ENCODE results near the gene C11orf54.

The C11orf54 gene

GRCh38 chr11:93734427-93735222 lies 6.8 kb upstream of the C11orf54 start:
- Histone ChIP-seq H3K4me1 (ENCODE audit: control insufficient read depth, insufficient read depth, low read length, unreplicated experiment) (peaks cover 57% of the 10 kb centered on the region), H3K36me3 (ENCODE audit: insufficient read depth, low read length) (peaks cover 98% of the 10 kb centered on the region), H2AFZ (ENCODE audit: low read length, unreplicated experiment) (no peak overlapping the region), H3K27ac (ENCODE audit: low read depth, low read length) (peak overlapping the region; percentile 24), H3K79me2 (ENCODE audit: control insufficient read depth, insufficient read depth, low read length, unreplicated experiment) (peaks cover 65% of the 10 kb centered on the region), H3K4me3 (ENCODE audit: low read depth, low read length) (no peak overlapping the region), H3K27me3 (ENCODE audit: insufficient read depth, low read length) (no peaks in the 10 kb centered on the region)

- Histone ChIP-seq H2AFZ (ENCODE audit: low read length, unreplicated experiment) (no peak overlapping the region), H3K4me3 (ENCODE audit: low read depth, low read length) (peak overlapping the region; percentile 91; the same call in 1 of the 2 replicates), H3K79me2 (ENCODE audit: control insufficient read depth, insufficient read depth, low read length, unreplicated experiment) (peaks cover 75% of the 10 kb centered on the region), H3K36me3 (ENCODE audit: insufficient read depth, low read length) (peaks cover 93% of the 10 kb centered on the region), H3K27ac (ENCODE audit: low read depth, low read length) (peak overlapping the region; percentile 27), H3K4me1 (ENCODE audit: control insufficient read depth, insufficient read depth, low read length, unreplicated experiment) (peaks cover 57% of the 10 kb centered on the region), H3K27me3 (ENCODE audit: insufficient read depth, low read length) (no peaks in the 10 kb centered on the region)
Observed at GRCh38 chr11:93735627-93736026, 5.8 kb upstream of the C11orf54 start.

GRCh38 chr11:93736129-93736528 lies 5.3 kb upstream of the C11orf54 start:
- Histone ChIP-seq H2AFZ (ENCODE audit: low read length, unreplicated experiment) (no peak overlapping the region), H3K36me3 (ENCODE audit: insufficient read depth, low read length) (peaks cover 88% of the 10 kb centered on the region), H3K4me3 (ENCODE audit: low read depth, low read length) (peak overlapping the region; percentile 91), H3K4me1 (ENCODE audit: control insufficient read depth, insufficient read depth, low read length, unreplicated experiment) (peaks cover 57% of the 10 kb centered on the region), H3K27ac (ENCODE audit: low read depth, low read length) (peak overlapping the region; percentile 27), H3K79me2 (ENCODE audit: control insufficient read depth, insufficient read depth, low read length, unreplicated experiment) (peaks cover 80% of the 10 kb centered on the region), H3K27me3 (ENCODE audit: insufficient read depth, low read length) (no peaks in the 10 kb centered on the region)

GRCh38 chr11:93737904-93738612 lies 3.4 kb upstream of the C11orf54 start:
- H3K4me1 ChIP-seq (ENCODE audit: control insufficient read depth, insufficient read depth, low read length, unreplicated experiment) = peaks cover 54% of the 10 kb centered on the region
- H3K36me3 ChIP-seq (ENCODE audit: insufficient read depth, low read length) = peaks cover 69% of the 10 kb centered on the region

GRCh38 chr11:93738647-93739081 lies 2.8 kb upstream of the C11orf54 start:
- H3K79me2 ChIP-seq (ENCODE audit: control insufficient read depth, insufficient read depth, low read length, unreplicated experiment) = peaks cover 76% of the 10 kb centered on the region
- H2AFZ ChIP-seq (ENCODE audit: low read length, unreplicated experiment) = no peak overlapping the region
- H3K4me1 ChIP-seq (ENCODE audit: control insufficient read depth, insufficient read depth, low read length, unreplicated experiment) = peaks cover 49% of the 10 kb centered on the region
- H3K27ac ChIP-seq (ENCODE audit: low read depth, low read length) = peak overlapping the region; percentile 79
- H3K36me3 ChIP-seq (ENCODE audit: insufficient read depth, low read length) = peaks cover 63% of the 10 kb centered on the region
- H3K4me3 ChIP-seq (ENCODE audit: low read depth, low read length) = peak overlapping the region; percentile 91
- no peaks in the 10 kb centered on the region for H3K27me3 ChIP-seq (ENCODE audit: insufficient read depth, low read length)

More at GRCh38 chr11:93737904-93738612, 3.4 kb upstream of the C11orf54 start:
- Histone ChIP-seq H3K27ac (ENCODE audit: low read depth, low read length) (peak overlapping the region; percentile 79), H3K79me2 (ENCODE audit: control insufficient read depth, insufficient read depth, low read length, unreplicated experiment) (peaks cover 82% of the 10 kb centered on the region), H3K4me3 (ENCODE audit: low read depth, low read length) (peak overlapping the region; percentile 91), H3K27me3 (ENCODE audit: insufficient read depth, low read length) (no peaks in the 10 kb centered on the region), H2AFZ (ENCODE audit: low read length, unreplicated experiment) (no peak overlapping the region)

GRCh38 chr11:93740031-93740729 lies 1.3 kb upstream of the C11orf54 start:
- H2AFZ ChIP-seq (ENCODE audit: low read length, unreplicated experiment) = no peak overlapping the region
- peaks cover 62% of the 10 kb centered on the region for H3K79me2 ChIP-seq (ENCODE audit: control insufficient read depth, insufficient read depth, low read length, unreplicated experiment)
- peak overlapping the region; percentile 79 for H3K27ac ChIP-seq (ENCODE audit: low read depth, low read length)
- peaks cover 48% of the 10 kb centered on the region for H3K36me3 ChIP-seq (ENCODE audit: insufficient read depth, low read length)
- no peaks in the 10 kb centered on the region for H3K27me3 ChIP-seq (ENCODE audit: insufficient read depth, low read length)
- H3K4me1 ChIP-seq (ENCODE audit: control insufficient read depth, insufficient read depth, low read length, unreplicated experiment) = peaks cover 35% of the 10 kb centered on the region
- peak overlapping the region; percentile 91 for H3K4me3 ChIP-seq (ENCODE audit: low read depth, low read length)

- Histone ChIP-seq H3K27me3 (ENCODE audit: insufficient read depth, low read length) (no peaks in the 10 kb centered on the region), H3K79me2 (ENCODE audit: control insufficient read depth, insufficient read depth, low read length, unreplicated experiment) (peaks cover 57% of the 10 kb centered on the region), H3K4me3 (ENCODE audit: low read depth, low read length) (peak overlapping the region; percentile 91), H3K27ac (ENCODE audit: low read depth, low read length) (peak overlapping the region; percentile 79), H3K36me3 (ENCODE audit: insufficient read depth, low read length) (peaks cover 42% of the 10 kb centered on the region), H2AFZ (ENCODE audit: low read length, unreplicated experiment) (peak overlapping the region; percentile 53), H3K4me1 (ENCODE audit: control insufficient read depth, insufficient read depth, low read length, unreplicated experiment) (peaks cover 29% of the 10 kb centered on the region)
Observed at GRCh38 chr11:93740730-93741093, 760 bp upstream of the C11orf54 start.

GRCh38 chr11:93741882-93742226 lies 382 bp downstream of the C11orf54 start:
- Histone ChIP-seq H3K36me3 (ENCODE audit: insufficient read depth, low read length) (peaks cover 32% of the 10 kb centered on the region), H3K4me1 (ENCODE audit: control insufficient read depth, insufficient read depth, low read length, unreplicated experiment) (peaks cover 18% of the 10 kb centered on the region), H3K4me3 (ENCODE audit: low read depth, low read length) (peak overlapping the region; percentile 91), H3K79me2 (ENCODE audit: control insufficient read depth, insufficient read depth, low read length, unreplicated experiment) (peaks cover 45% of the 10 kb centered on the region), H3K27ac (ENCODE audit: low read depth, low read length) (peak overlapping the region; percentile 79), H2AFZ (ENCODE audit: low read length, unreplicated experiment) (peak overlapping the region; percentile 94), H3K27me3 (ENCODE audit: insufficient read depth, low read length) (no peaks in the 10 kb centered on the region)

- Histone ChIP-seq H3K4me1 (ENCODE audit: control insufficient read depth, insufficient read depth, low read length, unreplicated experiment) (peaks cover 5% of the 10 kb centered on the region), H3K27me3 (ENCODE audit: insufficient read depth, low read length) (no peaks in the 10 kb centered on the region), H3K36me3 (ENCODE audit: insufficient read depth, low read length) (peaks cover 19% of the 10 kb centered on the region), H3K79me2 (ENCODE audit: control insufficient read depth, insufficient read depth, low read length, unreplicated experiment) (peaks cover 31% of the 10 kb centered on the region), H3K4me3 (ENCODE audit: low read depth, low read length) (no peak overlapping the region), H3K27ac (ENCODE audit: low read depth, low read length) (no peak overlapping the region), H2AFZ (ENCODE audit: low read length, unreplicated experiment) (no peak overlapping the region)
Observed at GRCh38 chr11:93743291-93743690, 1.8 kb downstream of the C11orf54 start.

GRCh38 chr11:93744669-93745004 lies 3.2 kb downstream of the C11orf54 start:
- Histone ChIP-seq H3K4me3 (ENCODE audit: low read depth, low read length) (no peak overlapping the region), H3K36me3 (ENCODE audit: insufficient read depth, low read length) (peaks cover 5% of the 10 kb centered on the region; the same call in 1 of the 2 replicates), H3K4me1 (ENCODE audit: control insufficient read depth, insufficient read depth, low read length, unreplicated experiment) (no peaks in the 10 kb centered on the region), H3K27me3 (ENCODE audit: insufficient read depth, low read length) (no peaks in the 10 kb centered on the region), H3K27ac (ENCODE audit: low read depth, low read length) (no peak overlapping the region), H2AFZ (ENCODE audit: low read length, unreplicated experiment) (no peak overlapping the region), H3K79me2 (ENCODE audit: control insufficient read depth, insufficient read depth, low read length, unreplicated experiment) (peaks cover 17% of the 10 kb centered on the region)
